C4-2B (cell line): ENCODE results near the gene NUBPL.

Source experiments
- ZFX ChIP-seq: fragments of 450-650 bp; IDR thresholded peaks from 2 replicates; pipeline ENCODE4 v1.6.1; 2017
- TF ChIP-seq, protein P1 (sequence below): fragments of 450-650 bp; conservative IDR thresholded peaks from 2 replicates; pipeline ENCODE4 v1.5.1; 2017; ENCODE audit warnings: mild to moderate bottlenecking

DNA sequence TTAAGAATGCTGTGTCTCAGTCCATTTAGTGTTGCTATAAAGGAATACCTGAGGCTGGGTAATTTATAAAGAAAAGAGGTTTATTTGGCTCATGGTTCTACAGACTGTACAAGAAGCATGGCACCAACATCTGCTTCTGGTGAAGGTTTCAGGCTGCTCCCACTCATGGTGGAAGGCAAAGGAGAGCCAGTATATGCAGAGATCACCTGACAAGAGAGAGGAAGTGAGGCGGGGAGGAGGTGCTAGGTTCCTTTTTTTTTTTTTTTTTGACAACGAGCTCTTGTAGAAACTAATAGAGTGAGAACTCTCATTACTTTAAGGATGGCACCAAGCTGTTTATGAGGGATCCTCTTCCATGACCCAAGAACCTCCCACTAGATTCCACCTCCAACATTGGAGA is 121.6 kb downstream of the NUBPL start:
- TF ChIP-seq, protein P1, sequence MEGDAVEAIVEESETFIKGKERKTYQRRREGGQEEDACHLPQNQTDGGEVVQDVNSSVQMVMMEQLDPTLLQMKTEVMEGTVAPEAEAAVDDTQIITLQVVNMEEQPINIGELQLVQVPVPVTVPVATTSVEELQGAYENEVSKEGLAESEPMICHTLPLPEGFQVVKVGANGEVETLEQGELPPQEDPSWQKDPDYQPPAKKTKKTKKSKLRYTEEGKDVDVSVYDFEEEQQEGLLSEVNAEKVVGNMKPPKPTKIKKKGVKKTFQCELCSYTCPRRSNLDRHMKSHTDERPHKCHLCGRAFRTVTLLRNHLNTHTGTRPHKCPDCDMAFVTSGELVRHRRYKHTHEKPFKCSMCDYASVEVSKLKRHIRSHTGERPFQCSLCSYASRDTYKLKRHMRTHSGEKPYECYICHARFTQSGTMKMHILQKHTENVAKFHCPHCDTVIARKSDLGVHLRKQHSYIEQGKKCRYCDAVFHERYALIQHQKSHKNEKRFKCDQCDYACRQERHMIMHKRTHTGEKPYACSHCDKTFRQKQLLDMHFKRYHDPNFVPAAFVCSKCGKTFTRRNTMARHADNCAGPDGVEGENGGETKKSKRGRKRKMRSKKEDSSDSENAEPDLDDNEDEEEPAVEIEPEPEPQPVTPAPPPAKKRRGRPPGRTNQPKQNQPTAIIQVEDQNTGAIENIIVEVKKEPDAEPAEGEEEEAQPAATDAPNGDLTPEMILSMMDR = no peak
- no peak for TF ChIP-seq ZFX
